Stomach (tissue), 9 donors: ENCODE data around the gene C14orf39. TPM values are rescaled to one million over a fixed set of nuclear protein-coding genes. Genes with fewer than 3 reads are reported as not detected.

Experiments
- DNase-seq, 2 donors: peaks; one replicate each; pipeline versions ENCODE4 v3.0.0 to v3.0.0-alpha.2; 2013 to 2019
- H3K27ac ChIP-seq, 5 donors: fragments of 200-600 bp in 4 of 5; sonication (generic) in 4 of 5; one replicate each; pipeline ENCODE4 v1.5.1; 2013 to 2019; ENCODE audit warnings: mild to moderate bottlenecking in 1 of 5, moderate library complexity in 1 of 5
- H3K27me3 ChIP-seq, 3 donors: fragments of 200-600 bp; sonication (generic); one replicate each; pipeline ENCODE4 v1.5.1; 2017 to 2019; ENCODE audit warnings: mixed run types in 1 of 3
- H3K36me3 ChIP-seq, 4 donors: fragments of 200-600 bp; sonication (generic); 1 replicate in 3 of 4; 2 replicates in 1 of 4; pipeline ENCODE4 v1.5.1; 2016 to 2019
- H3K4me1 ChIP-seq, 4 donors: fragments of 200-600 bp; sonication (generic); one replicate each; pipeline ENCODE4 v1.5.1; 2016 to 2019
- H3K4me3 ChIP-seq, 4 donors: fragments of 200-600 bp; sonication (generic) in 3 of 4; one replicate each; pipeline ENCODE4 v1.5.1; 2016 to 2019; ENCODE audit warnings: mild to moderate bottlenecking in 1 of 4
- H3K9me3 ChIP-seq, 4 donors: fragments of 200-600 bp; sonication (generic); one replicate each; pipeline ENCODE4 v1.5.1; 2016 to 2019
- EP300 ChIP-seq: sonication (generic); formaldehyde crosslinking; IDR thresholded peaks from one replicate; pipeline ENCODE4 v1.6.1; 2017; ENCODE audit warnings: antibody characterized with exemption
- POLR2A ChIP-seq, 4 donors: fragments of 450-650 bp; IDR thresholded peaks; one replicate each; pipeline ENCODE4 v1.6.1; 2016; ENCODE audit warnings: antibody characterized with exemption in 4 of 4, control low read depth in 2 of 4, mild to moderate bottlenecking in 1 of 4, moderate library complexity in 1 of 4
- POLR2AphosphoS5 ChIP-seq, 3 donors: sonication (generic); formaldehyde crosslinking; IDR thresholded peaks; one replicate each; pipeline ENCODE4 v1.6.1; 2016; ENCODE audit warnings: antibody characterized with exemption in 3 of 3
- WGBS, 5 donors: extraction: QIAGEN DNeasy Blood & Tissue Kit in 3 of 5; methylation state at CpG; one replicate each; pipeline versions ENCODE4 v1.1.5 to v1.1.7; 2013 to 2018; 5-methylcytosine and 5-hydroxymethylcytosine counted together
- intact Hi-C: fragments of 100-400 bp; cut with DNase I; formaldehyde crosslinking; loops from one replicate; pipeline ENCODE4 v1.15.1; 2023; ENCODE audit warnings: low total_unique reads
- polyA plus RNA-seq, 3 donors: library from polyadenylated mRNA; stranded (reverse); fragments of 200-250 nt; gene quantifications; one replicate each; pipeline ENCODE4 v1.2.3, GENCODE V29; 2013
- total RNA-seq, 5 donors: library from RNA; depleted of rRNA; stranded (reverse); fragments of >200 nt; gene quantifications; one replicate each; pipeline versions ENCODE4 v1.1.0 to v1.2.3, GENCODE V29; 2014 to 2016
- TF ChIP-seq, protein P1 (sequence below), 7 experiments: fragments of 450-650 bp in 4 of 7; fragments of 200-600 bp in 3 of 7; sonication (generic) in 3 of 7; IDR thresholded peaks; one replicate each; pipeline ENCODE4 v1.5.1; 2016 to 2019; ENCODE audit warnings: antibody characterized with exemption in 7 of 7, control low read depth in 2 of 7, mild to moderate bottlenecking in 1 of 7
- donor health status: healthy with polysubstance abuse.
- donor health status: Bipolar disorder and iron deficiency.
- donor health status: healthy.

Gene C14orf39
- total and polyA plus RNA-seq, 8 donors = 0.55 TPM; not detected in 7

DNA sequence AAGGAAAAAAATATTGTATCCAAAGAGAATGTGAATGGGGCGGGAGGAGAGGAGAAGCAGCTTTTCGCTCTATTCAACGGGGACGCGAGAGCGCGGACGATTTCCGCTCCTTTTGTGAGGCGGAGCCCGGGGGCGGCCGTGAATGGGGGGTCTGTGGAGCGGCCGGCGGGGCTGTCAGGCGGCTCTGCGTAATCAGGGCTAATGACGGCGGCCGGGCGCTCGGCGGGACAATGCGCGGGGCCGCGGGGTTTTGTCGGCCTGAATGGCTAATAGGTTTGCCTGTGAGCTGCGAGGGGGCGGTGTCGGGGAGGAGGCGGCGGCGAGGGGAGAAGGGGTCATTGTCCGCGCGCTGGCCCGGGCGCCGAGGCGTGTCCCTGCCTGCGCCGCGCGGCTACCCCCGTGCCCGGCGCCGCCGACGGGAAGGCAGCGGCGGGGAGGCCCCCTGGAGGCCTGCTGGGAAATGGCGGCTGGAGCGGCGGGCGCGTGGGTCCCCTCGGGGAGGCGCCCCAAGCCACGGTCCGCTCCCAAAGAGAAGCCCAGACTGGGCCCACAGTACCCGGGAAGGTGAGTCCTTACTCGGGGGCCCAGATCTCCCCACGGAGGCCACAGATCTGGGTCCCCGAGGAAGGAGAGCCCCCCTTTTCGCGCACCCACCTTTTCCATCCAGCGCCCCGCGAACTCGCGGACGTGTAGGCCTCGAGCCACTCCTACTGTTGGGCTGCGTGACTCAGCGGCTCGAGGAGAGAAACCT lies 29.1 kb upstream of the C14orf39 start:
- peak in 1 of 2 donors; percentile 64 for DNase-seq
- TF ChIP-seq, protein P1, sequence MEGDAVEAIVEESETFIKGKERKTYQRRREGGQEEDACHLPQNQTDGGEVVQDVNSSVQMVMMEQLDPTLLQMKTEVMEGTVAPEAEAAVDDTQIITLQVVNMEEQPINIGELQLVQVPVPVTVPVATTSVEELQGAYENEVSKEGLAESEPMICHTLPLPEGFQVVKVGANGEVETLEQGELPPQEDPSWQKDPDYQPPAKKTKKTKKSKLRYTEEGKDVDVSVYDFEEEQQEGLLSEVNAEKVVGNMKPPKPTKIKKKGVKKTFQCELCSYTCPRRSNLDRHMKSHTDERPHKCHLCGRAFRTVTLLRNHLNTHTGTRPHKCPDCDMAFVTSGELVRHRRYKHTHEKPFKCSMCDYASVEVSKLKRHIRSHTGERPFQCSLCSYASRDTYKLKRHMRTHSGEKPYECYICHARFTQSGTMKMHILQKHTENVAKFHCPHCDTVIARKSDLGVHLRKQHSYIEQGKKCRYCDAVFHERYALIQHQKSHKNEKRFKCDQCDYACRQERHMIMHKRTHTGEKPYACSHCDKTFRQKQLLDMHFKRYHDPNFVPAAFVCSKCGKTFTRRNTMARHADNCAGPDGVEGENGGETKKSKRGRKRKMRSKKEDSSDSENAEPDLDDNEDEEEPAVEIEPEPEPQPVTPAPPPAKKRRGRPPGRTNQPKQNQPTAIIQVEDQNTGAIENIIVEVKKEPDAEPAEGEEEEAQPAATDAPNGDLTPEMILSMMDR (IDR thresholded peaks at IDR 0.05) = peak in 1 of 7 experiments; percentile 26
- no peak for TF ChIP-seq POLR2AphosphoS5 (IDR thresholded peaks at IDR 0.05)
- Histone ChIP-seq H3K4me3 (peak overlapping the region; percentile 30 to 55 (median 46)), H3K4me1 (peaks cover 27 to 36% (median 31%) of the 10 kb centered on the region in 4 donors), H3K27ac (no peak overlapping the region), H3K9me3 (peaks cover 0 to 20% (median 10%) of the 10 kb centered on the region in 4 donors), H3K36me3 (no peaks in the 10 kb centered on the region), H3K27me3 (peaks cover 33 to 91% (median 71%) of the 10 kb centered on the region in 3 donors)
- intact Hi-C loops = no loop called here
- 2 to 5% (median 3%) methylated on average over 38 to 79 of the region's 79 CpGs for WGBS, 5 donors

DNA sequence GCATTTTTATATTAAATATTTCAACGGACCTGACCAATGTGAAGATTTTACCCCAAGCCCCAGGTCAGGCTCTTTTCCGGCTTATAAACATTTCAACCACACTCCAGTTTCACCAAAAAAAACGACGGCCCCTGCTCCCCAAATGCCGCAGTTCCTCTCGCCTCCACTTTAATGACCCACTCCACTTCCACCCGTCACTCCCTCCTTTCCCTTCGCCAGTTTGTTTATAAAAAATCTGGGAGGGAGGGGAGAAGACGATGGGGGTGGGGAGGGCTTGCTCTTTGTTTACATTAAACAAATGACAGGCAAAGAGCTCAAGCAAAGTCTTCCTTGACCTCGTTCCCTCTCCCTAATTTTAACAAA lies 28.5 kb upstream of the C14orf39 start:
- H3K27ac ChIP-seq = no peak overlapping the region
- H3K4me1 ChIP-seq = peaks cover 33 to 42% (median 36%) of the 10 kb centered on the region in 4 donors
- peaks cover 37 to 96% (median 77%) of the 10 kb centered on the region in 3 donors for H3K27me3 ChIP-seq
- H3K9me3 ChIP-seq = peaks cover 0 to 20% (median 13%) of the 10 kb centered on the region in 4 donors
- intact Hi-C loops = no loop called here
- peak overlapping the region; percentile 30 to 55 (median 46) for H3K4me3 ChIP-seq
- H3K36me3 ChIP-seq = no peaks in the 10 kb centered on the region
- TF ChIP-seq, protein P1 (IDR thresholded peaks at IDR 0.05) = no peak
- TF ChIP-seq POLR2A (IDR thresholded peaks at IDR 0.05) (no peak), EP300 (no peak), POLR2AphosphoS5 (IDR thresholded peaks at IDR 0.05) (no peak)
- 4 to 9% (median 8%) methylated on average over 10 of the region's 10 CpGs for WGBS, 5 donors
- DNase-seq = no peak

DNA sequence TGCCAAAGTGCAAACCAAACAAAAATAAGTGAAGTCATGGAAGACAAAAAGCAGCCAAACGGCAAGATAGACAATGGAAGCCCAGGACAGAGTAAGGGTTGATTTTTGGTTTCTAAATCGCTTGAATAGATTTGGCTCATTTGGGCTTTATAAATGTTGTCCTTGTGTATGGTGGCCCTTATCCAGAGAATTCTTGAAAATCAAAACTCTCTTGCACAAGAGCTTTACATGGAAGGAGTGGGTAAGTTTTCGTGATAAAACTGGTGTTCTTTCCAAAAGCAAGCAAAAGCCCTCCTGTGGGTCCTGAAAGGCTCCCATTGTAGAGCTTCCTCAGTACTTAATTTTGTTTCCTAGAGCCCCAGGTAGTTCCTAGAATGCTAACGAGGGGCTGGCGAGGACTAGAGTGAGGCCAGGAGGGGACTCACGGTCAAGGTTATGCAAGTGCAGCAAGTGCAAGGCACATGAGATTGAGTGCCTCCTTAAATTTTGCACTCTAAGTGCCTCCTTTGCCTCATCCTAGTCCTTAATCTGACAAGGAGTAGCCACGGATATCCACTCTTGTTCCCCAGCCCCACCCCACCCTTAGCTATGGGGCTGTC lies 27.2 kb upstream of the C14orf39 start:
- peaks cover 50 to 99% (median 90%) of the 10 kb centered on the region in 3 donors for H3K27me3 ChIP-seq
- WGBS, 5 donors = 5 to 11% (median 8%) methylated on average over 6 to 7 of the region's 7 CpGs
- TF ChIP-seq POLR2A (IDR thresholded peaks at IDR 0.05) = no peak
- TF ChIP-seq, protein P1 (IDR thresholded peaks at IDR 0.05) = no peak
- no peak for TF ChIP-seq POLR2AphosphoS5 (IDR thresholded peaks at IDR 0.05)
- TF ChIP-seq EP300 = no peak
- H3K27ac ChIP-seq = no peak overlapping the region
- H3K4me1 ChIP-seq = peaks cover 37 to 53% (median 46%) of the 10 kb centered on the region in 4 donors
- peaks cover 0 to 26% (median 13%) of the 10 kb centered on the region in 4 donors for H3K9me3 ChIP-seq
- no peaks in the 10 kb centered on the region for H3K36me3 ChIP-seq
- H3K4me3 ChIP-seq = no peak overlapping the region
- intact Hi-C loops = no loop called here
- no peak for DNase-seq

DNA sequence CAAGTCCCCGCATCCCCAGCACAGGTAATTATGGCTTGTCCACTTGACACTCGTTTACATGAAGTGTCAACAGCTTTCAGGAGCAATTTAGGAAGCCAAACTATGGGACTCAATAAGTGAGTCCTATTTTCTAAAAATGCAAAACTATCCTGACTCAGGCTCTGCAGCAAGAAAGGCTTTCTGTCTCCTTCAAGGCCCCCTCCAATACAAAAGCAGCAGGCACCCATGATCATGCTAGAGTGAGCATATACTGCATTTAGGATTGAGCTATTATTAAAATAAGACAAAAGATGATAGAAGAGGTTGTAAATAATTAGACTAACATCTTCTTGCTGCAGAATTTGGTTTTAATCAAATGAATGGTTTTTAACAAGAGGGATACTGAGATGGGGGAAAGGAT lies 26.3 kb upstream of the C14orf39 start:
- no peak for DNase-seq
- peaks cover 0 to 28% (median 8%) of the 10 kb centered on the region in 4 donors for H3K9me3 ChIP-seq
- peaks cover 37 to 56% (median 47%) of the 10 kb centered on the region in 4 donors for H3K4me1 ChIP-seq
- 5 to 26% (median 12%) methylated on average over 2 of the region's 2 CpGs for WGBS, 5 donors
- no peak for TF ChIP-seq EP300
- no peak for TF ChIP-seq POLR2A (IDR thresholded peaks at IDR 0.05)
- TF ChIP-seq, protein P1 (IDR thresholded peaks at IDR 0.05) = no peak
- TF ChIP-seq POLR2AphosphoS5 (IDR thresholded peaks at IDR 0.05) = no peak
- no peak overlapping the region for H3K27ac ChIP-seq
- intact Hi-C loops = no loop called here
- H3K27me3 ChIP-seq = peaks cover 56 to 99% (median 96%) of the 10 kb centered on the region in 3 donors
- no peaks in the 10 kb centered on the region for H3K36me3 ChIP-seq
- no peak overlapping the region for H3K4me3 ChIP-seq
